GM18511 (cell line): ENCODE results near the gene DYNLT4.
A peak's percentile ranks its signal among the peaks of the same experiment; 100 is the strongest.
"Not testable (repeated sequence)": the region's sequence is repeated elsewhere in the genome, so short reads cannot be mapped to it uniquely, and the experiment has no call there.

Source experiments
- ATAC-seq: cut with Tn5 transposase; IDR thresholded peaks from one replicate; pipeline ENCODE4 v1.9.1; 2021; ENCODE audit warnings: mild to moderate bottlenecking, moderate library complexity; ENCODE audit not compliant: unreplicated experiment

Gene DYNLT4

GRCh38 chr1:44806704-44807363 lies at the start of gene DYNLT4:
TSS of gene DYNLT4 (minus strand) at chr1:44807351. CDS start at chr1:44806668, 683 bp downstream.
- ATAC-seq, result no peak

GRCh38 chr1:44855742-44856141 lies 48.6 kb upstream of the DYNLT4 start:
- no peak for ATAC-seq

- ATAC-seq, result no peak
Measured at GRCh38 chr1:44854970-44855369, 47.8 kb upstream of the DYNLT4 start.

- no peak for ATAC-seq
Measured at GRCh38 chr1:44853201-44853600, 46.0 kb upstream of the DYNLT4 start.

GRCh38 chr1:44851308-44851707 lies 44.2 kb upstream of the DYNLT4 start:
- ATAC-seq, result no peak

- ATAC-seq, result no peak
Measured at GRCh38 chr1:44849575-44850132, 42.5 kb upstream of the DYNLT4 start.

GRCh38 chr1:44848456-44849181 lies 41.5 kb upstream of the DYNLT4 start:
- no peak for ATAC-seq

- no peak for ATAC-seq
Measured at GRCh38 chr1:44847845-44848244, 40.7 kb upstream of the DYNLT4 start.

- ATAC-seq, result no peak
Measured at GRCh38 chr1:44846985-44847384, 39.8 kb upstream of the DYNLT4 start.

GRCh38 chr1:44842862-44843655 lies 35.9 kb upstream of the DYNLT4 start, which contains the start of gene PTCH2:
TSS of gene PTCH2 (minus strand) at chr1:44843253. CDS start at chr1:44842932, 321 bp downstream.
- ATAC-seq, result no peak

- no peak for ATAC-seq
Measured at GRCh38 chr1:44842486-44842861, 35.3 kb upstream of the DYNLT4 start.

- ATAC-seq, result no peak
Measured at GRCh38 chr1:44839576-44839975, 32.4 kb upstream of the DYNLT4 start.

- not testable (repeated sequence) for ATAC-seq
Measured at GRCh38 chr1:44838294-44838693, 31.1 kb upstream of the DYNLT4 start.

- peak; percentile 66 for ATAC-seq
Measured at GRCh38 chr1:44835738-44836675, 28.9 kb upstream of the DYNLT4 start.

- ATAC-seq, result no peak
Measured at GRCh38 chr1:44834328-44834727, 27.2 kb upstream of the DYNLT4 start.

GRCh38 chr1:44832056-44832705 lies 25.0 kb upstream of the DYNLT4 start:
- ATAC-seq, result no peak

- ATAC-seq, result no peak
Measured at GRCh38 chr1:44831516-44831915, 24.4 kb upstream of the DYNLT4 start.

- ATAC-seq, result no peak
Measured at GRCh38 chr1:44830900-44831304, 23.8 kb upstream of the DYNLT4 start.

- ATAC-seq, result no peak
Measured at GRCh38 chr1:44829506-44830384, 22.6 kb upstream of the DYNLT4 start.
